BJ (cell line): ENCODE data around the gene OR2W3. TPM values are rescaled to one million over a fixed set of nuclear protein-coding genes. Genes with fewer than 3 reads are reported as not detected.

Experiments used
- CTCF ChIA-PET: fragments of 350-600 bp; formaldehyde crosslinking; extraction: SDS; loops from one replicate; lab custom pipeline; 2021; ENCODE audit warnings: antibody characterized with exemption, inconsistent platforms; lab: Yijun Ruan, JAX
- POLR2A ChIA-PET: fragments of 300-600 bp; sonication (Branson Sonifier 250); formaldehyde crosslinking; extraction: SDS; loops from one replicate; lab custom pipeline; 2021; ENCODE audit warnings: antibody characterized with exemption; lab: Charles Lee
- DNase-seq: peaks from one replicate; pipeline ENCODE4 v3.0.0-alpha.2; 2011; ENCODE audit warnings: low read depth
- H3K27me3 ChIP-seq: 2 replicates; pipeline ENCODE4 v1.6.0; 2011; ENCODE audit warnings: low read length; ENCODE audit not compliant: control insufficient read depth, insufficient read depth
- H3K36me3 ChIP-seq: 2 replicates; pipeline ENCODE4 v1.5.1; 2011; ENCODE audit warnings: low read length; ENCODE audit not compliant: control insufficient read depth, insufficient read depth
- H3K4me3 ChIP-seq: 2 replicates; pipeline ENCODE4 v1.5.1; 2011; ENCODE audit warnings: low read depth, mild to moderate bottlenecking, control low read depth, low read length
- CTCF ChIP-seq: IDR thresholded peaks from 2 replicates; pipeline ENCODE4 v1.5.1; 2011; ENCODE audit warnings: low read depth, mild to moderate bottlenecking, control low read depth, inconsistent platforms, low read length, moderate library complexity; ENCODE audit not compliant: insufficient read depth
- polyA plus RNA-seq: library from polyadenylated mRNA; depleted of rRNA; stranded (reverse); fragments of >200 nt; gene quantifications from 2 replicates; pipeline ENCODE4 v1.2.3, GENCODE V29; 2011

The OR2W3 gene
- polyA plus RNA-seq, 1 experiment, result not detected

- TF ChIP-seq CTCF, result no peak
- no peak for DNase-seq
- H3K4me3 ChIP-seq, result no peak overlapping the region
- POLR2A ChIA-PET, result no interaction called here
- H3K27me3 ChIP-seq, result no peaks in the 10 kb centered on the region
- CTCF ChIA-PET, result no interaction called here
- no peaks in the 10 kb centered on the region for H3K36me3 ChIP-seq
Observed at GRCh38 chr1:247865416-247865815, 30.0 kb upstream of the OR2W3 start.

GRCh38 chr1:247883346-247883745 lies 12.0 kb upstream of the OR2W3 start:
- Histone ChIP-seq H3K27me3 (no peaks in the 10 kb centered on the region), H3K36me3 (no peaks in the 10 kb centered on the region), H3K4me3 (no peak overlapping the region)
- DNase-seq, result no peak
- ChIA-PET POLR2A (no interaction called here), CTCF (no interaction called here)
- no peak for TF ChIP-seq CTCF

- H3K27me3 ChIP-seq, result no peaks in the 10 kb centered on the region
- POLR2A ChIA-PET, result no interaction called here
- no peak overlapping the region for H3K4me3 ChIP-seq
- DNase-seq, result no peak
- CTCF ChIA-PET, result no interaction called here
- no peaks in the 10 kb centered on the region for H3K36me3 ChIP-seq
- TF ChIP-seq CTCF, result no peak
Observed at GRCh38 chr1:247884797-247885413, 10.5 kb upstream of the OR2W3 start.

- no peak for DNase-seq
- POLR2A ChIA-PET, result no interaction called here
- no peaks in the 10 kb centered on the region for H3K36me3 ChIP-seq
- no peak for TF ChIP-seq CTCF
- H3K27me3 ChIP-seq, result no peaks in the 10 kb centered on the region
- CTCF ChIA-PET, result no interaction called here
- no peak overlapping the region for H3K4me3 ChIP-seq
Observed at GRCh38 chr1:247895976-247896375, 589 bp downstream of the OR2W3 start.

- ChIA-PET CTCF (no interaction called here), POLR2A (no interaction called here)
- DNase-seq, result no peak
- H3K4me3 ChIP-seq, result no peak overlapping the region
- no peaks in the 10 kb centered on the region for H3K27me3 ChIP-seq
- TF ChIP-seq CTCF, result no peak
- H3K36me3 ChIP-seq, result no peaks in the 10 kb centered on the region
Observed at GRCh38 chr1:247904122-247904521, 8.7 kb downstream of the OR2W3 start.
